ENCODE data around the gene SCARB1.

GRCh38 chr12:124819080-124819479, 44.6 kb downstream of the SCARB1 start:
- TF ChIP-seq CTCF (IDR thresholded peaks at IDR 0.05) (no peak), POLR2A (IDR thresholded peaks at IDR 0.05) (no peak), EP300 (IDR thresholded peaks at IDR 0.05) (no peak)
